DMS79 (cell line): ENCODE measurements around the gene ING2.
"Not testable (repeated sequence)": the region's sequence is repeated elsewhere in the genome, so short reads cannot be mapped to it uniquely, and the experiment has no call there.

Experiments
- DNase-seq: peaks from one replicate; lab custom pipeline; 2025; lab: John Stamatoyannopoulos, UW

ING2 gene

GRCh38 chr4:183504930-183505610 is at the start of gene ING2:
TSS of gene ING2 (plus strand) at chr4:183505058. CDS start at chr4:183505196, 138 bp downstream.
- DNase-seq = no peak

- DNase-seq = no peak
These were observed 49.2 kb upstream of the ING2 start for GRCh38 chr4:183455431-183456195.

GRCh38 chr4:183458005-183458404 is 46.9 kb upstream of the ING2 start:
- no peak for DNase-seq

- DNase-seq = not testable (repeated sequence)
These were observed 40.8 kb upstream of the ING2 start for GRCh38 chr4:183463903-183464619.

GRCh38 chr4:183465879-183466278 is 39.0 kb upstream of the ING2 start:
- not testable (repeated sequence) for DNase-seq

GRCh38 chr4:183467246-183467645 is 37.6 kb upstream of the ING2 start:
- DNase-seq = no peak

GRCh38 chr4:183468210-183469095 is 36.4 kb upstream of the ING2 start:
- DNase-seq = no peak

- no peak for DNase-seq
These were observed 35.6 kb upstream of the ING2 start for GRCh38 chr4:183469285-183469684.

- no peak for DNase-seq
These were observed 34.9 kb upstream of the ING2 start for GRCh38 chr4:183469936-183470335.

- no peak for DNase-seq
These were observed 34.0 kb upstream of the ING2 start for GRCh38 chr4:183470821-183471220.

- no peak for DNase-seq
These were observed 32.7 kb upstream of the ING2 start for GRCh38 chr4:183471946-183472708.

GRCh38 chr4:183478123-183478522 is 26.7 kb upstream of the ING2 start:
- DNase-seq = no peak

GRCh38 chr4:183478926-183479325 is 25.9 kb upstream of the ING2 start:
- DNase-seq = no peak

- DNase-seq = not testable (repeated sequence)
These were observed 22.3 kb upstream of the ING2 start for GRCh38 chr4:183482515-183483095.

GRCh38 chr4:183483997-183484396 is 20.9 kb upstream of the ING2 start:
- no peak for DNase-seq

GRCh38 chr4:183485411-183486160 is 19.3 kb upstream of the ING2 start:
- DNase-seq = no peak

- no peak for DNase-seq
These were observed 12.1 kb upstream of the ING2 start for GRCh38 chr4:183492791-183493222.

GRCh38 chr4:183493246-183493645 is 11.6 kb upstream of the ING2 start:
- DNase-seq = no peak

GRCh38 chr4:183495184-183495583 is 9.7 kb upstream of the ING2 start:
- DNase-seq = no peak

GRCh38 chr4:183499389-183499788 is 5.5 kb upstream of the ING2 start:
- DNase-seq = no peak
